Spleen (tissue), 11 donors: ENCODE measurements around the gene PPIC. TPM values are rescaled to one million over a fixed set of nuclear protein-coding genes. Genes with fewer than 3 reads are reported as not detected.

Source experiments
- DNase-seq: peaks from one replicate; pipeline ENCODE4 v3.0.0-alpha.2; 2020
- H3K27ac ChIP-seq, 8 donors: fragments of 200-600 bp; sonication (generic) in 7 of 8; 1 replicate in 4 of 8; 2 replicates in 4 of 8; pipeline versions ENCODE4 v1.5.0 to v1.8.0; 2016 to 2021; ENCODE audit warnings: inconsistent platforms in 4 of 8, mild to moderate bottlenecking in 4 of 8, moderate library complexity in 1 of 8
- H3K27me3 ChIP-seq, 7 donors: fragments of 200-600 bp; sonication (generic) in 6 of 7; replicated peaks in 1 of 7; 1 replicate in 4 of 7; 2 replicates in 3 of 7; pipeline versions ENCODE4 v1.5.0 to v1.8.0; 2016 to 2021; ENCODE audit warnings: inconsistent platforms in 3 of 7, mild to moderate bottlenecking in 1 of 7
- H3K36me3 ChIP-seq, 6 donors: fragments of 200-600 bp; sonication (generic) in 5 of 6; 1 replicate in 4 of 6; 2 replicates in 2 of 6; pipeline versions ENCODE4 v1.5.0 to v1.8.0; 2016 to 2021; ENCODE audit warnings: inconsistent platforms in 2 of 6
- H3K4me1 ChIP-seq, 6 donors: fragments of 200-600 bp; sonication (generic) in 5 of 6; 1 replicate in 3 of 6; 2 replicates in 3 of 6; pipeline versions ENCODE4 v1.5.0 to v1.8.0; 2016 to 2021; ENCODE audit warnings: inconsistent platforms in 3 of 6
- H3K4me3 ChIP-seq, 8 donors: fragments of 200-600 bp; sonication (generic) in 7 of 8; 1 replicate in 4 of 8; 2 replicates in 4 of 8; pipeline versions ENCODE4 v1.5.0 to v1.8.0; 2016 to 2021; ENCODE audit warnings: inconsistent platforms in 4 of 8, mild to moderate bottlenecking in 4 of 8, moderate library complexity in 2 of 8
- H3K9me3 ChIP-seq, 8 donors: fragments of 200-600 bp; sonication (generic) in 7 of 8; 1 replicate in 4 of 8; 2 replicates in 4 of 8; pipeline versions ENCODE4 v1.5.0 to v1.8.0; 2016 to 2021; ENCODE audit warnings: inconsistent platforms in 4 of 8
- POLR2A ChIP-seq, 3 donors: fragments of 450-650 bp; IDR thresholded peaks; one replicate each; pipeline ENCODE4 v1.5.1; 2017; ENCODE audit warnings: antibody characterized with exemption in 3 of 3, mild to moderate bottlenecking in 1 of 3
- POLR2AphosphoS5 ChIP-seq, 3 donors: sonication (generic); formaldehyde crosslinking; IDR thresholded peaks; one replicate each; pipeline ENCODE4 v1.5.1; 2017; ENCODE audit warnings: antibody characterized with exemption in 3 of 3
- WGBS, 5 donors: extraction: QIAGEN DNeasy Blood & Tissue Kit in 3 of 5; methylation state at CpG; one replicate each; pipeline versions ENCODE4 v1.1.5 to v1.1.7; 2013 to 2018; 5-methylcytosine and 5-hydroxymethylcytosine counted together
- intact Hi-C: fragments of 100-400 bp; cut with DNase I; formaldehyde crosslinking; loops from one replicate; pipeline ENCODE4 v1.15.0; 2023; ENCODE audit warnings: low total_unique reads
- polyA plus RNA-seq, 3 donors: library from polyadenylated mRNA; stranded (reverse); fragments of 200-250 nt; gene quantifications; one replicate each; pipeline ENCODE4 v1.2.1, GENCODE V29; 2013
- total RNA-seq, 7 donors: library from RNA; depleted of rRNA in 3 of 7; stranded (reverse); fragments of >200 nt in 3 of 7; fragmentation: NEBNext Ultra II Directional in 4 of 7; extraction: Animal tissue kit (Norgen Biotek cat#: 25700) in 4 of 7; gene quantifications; one replicate each; pipeline versions ENCODE4 v1.1.0 to v1.2.1, GENCODE V29; 2016 to 2021
- TF ChIP-seq, protein P1 (sequence below), 11 experiments: fragments of 200-600 bp in 7 of 11; fragments of 450-650 bp in 4 of 11; sonication (generic) in 4 of 11; IDR thresholded peaks in 8 of 11; conservative IDR thresholded peaks in 3 of 11; 1 replicate in 7 of 11; 2 replicates in 4 of 11; pipeline versions ENCODE4 v1.4.0 to v1.8.0; 2016 to 2021; ENCODE audit warnings: antibody characterized with exemption in 11 of 11, inconsistent platforms in 4 of 11, mild to moderate bottlenecking in 1 of 11
- donor health status: healthy with polysubstance abuse.
- donor health status: DM: no; HTN: no; CAD: no; lungs with moderate emphysema.
- donor health status: DM: no; HTN: no; CAD: no.
- donor health status: Bipolar disorder and iron deficiency.
- donor health status: healthy.
- donor health status: DM: no; HTN: no; CAD: no.
- donor health status: DM: yes; HTN: yes; CAD: no.

PPIC gene
- total and polyA plus RNA-seq, 10 donors = 2.3 to 18.5 (median 8.0) TPM

DNA sequence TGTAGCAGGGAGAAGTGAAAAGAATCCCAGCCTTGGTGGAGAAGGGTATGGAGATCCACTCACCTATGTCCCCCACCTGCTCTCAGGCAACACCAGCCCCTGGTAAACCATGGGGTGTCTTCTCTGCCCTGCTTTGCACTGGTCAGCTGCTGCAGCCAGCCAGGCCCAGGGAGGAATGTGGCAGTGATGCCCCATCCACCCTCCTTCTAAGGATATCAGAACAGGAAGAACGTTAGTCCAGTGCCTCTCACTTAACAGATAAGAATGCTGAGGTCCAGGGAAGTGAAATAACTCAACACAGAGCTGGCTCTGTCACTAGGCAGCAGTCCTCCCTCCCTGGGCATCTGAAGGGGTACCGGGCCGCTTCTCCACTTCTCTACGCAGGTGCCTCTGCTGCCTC, 9.7 kb upstream of the PPIC start:
- H3K36me3 ChIP-seq = no peaks in the 10 kb centered on the region
- WGBS, 5 donors = 76 to 84% (median 79%) methylated on average over 4 of the region's 4 CpGs
- H3K4me1 ChIP-seq = no peaks in the 10 kb centered on the region
- no peak for DNase-seq
- peaks cover 0 to 42% (median 0%) of the 10 kb centered on the region in 7 donors for H3K27me3 ChIP-seq
- TF ChIP-seq, protein P1, sequence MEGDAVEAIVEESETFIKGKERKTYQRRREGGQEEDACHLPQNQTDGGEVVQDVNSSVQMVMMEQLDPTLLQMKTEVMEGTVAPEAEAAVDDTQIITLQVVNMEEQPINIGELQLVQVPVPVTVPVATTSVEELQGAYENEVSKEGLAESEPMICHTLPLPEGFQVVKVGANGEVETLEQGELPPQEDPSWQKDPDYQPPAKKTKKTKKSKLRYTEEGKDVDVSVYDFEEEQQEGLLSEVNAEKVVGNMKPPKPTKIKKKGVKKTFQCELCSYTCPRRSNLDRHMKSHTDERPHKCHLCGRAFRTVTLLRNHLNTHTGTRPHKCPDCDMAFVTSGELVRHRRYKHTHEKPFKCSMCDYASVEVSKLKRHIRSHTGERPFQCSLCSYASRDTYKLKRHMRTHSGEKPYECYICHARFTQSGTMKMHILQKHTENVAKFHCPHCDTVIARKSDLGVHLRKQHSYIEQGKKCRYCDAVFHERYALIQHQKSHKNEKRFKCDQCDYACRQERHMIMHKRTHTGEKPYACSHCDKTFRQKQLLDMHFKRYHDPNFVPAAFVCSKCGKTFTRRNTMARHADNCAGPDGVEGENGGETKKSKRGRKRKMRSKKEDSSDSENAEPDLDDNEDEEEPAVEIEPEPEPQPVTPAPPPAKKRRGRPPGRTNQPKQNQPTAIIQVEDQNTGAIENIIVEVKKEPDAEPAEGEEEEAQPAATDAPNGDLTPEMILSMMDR (IDR thresholded peaks at IDR 0.05 in 8 of 11, conservative IDR thresholded peaks at IDR 0.05 in 3 of 11) = no peak
- TF ChIP-seq POLR2A (IDR thresholded peaks at IDR 0.05) (no peak), POLR2AphosphoS5 (IDR thresholded peaks at IDR 0.05) (no peak)
- intact Hi-C loops = no loop called here
- peaks cover 0 to 6% (median under 1%) of the 10 kb centered on the region in 8 donors for H3K9me3 ChIP-seq
- H3K27ac ChIP-seq = no peak overlapping the region
- no peak overlapping the region for H3K4me3 ChIP-seq

DNA sequence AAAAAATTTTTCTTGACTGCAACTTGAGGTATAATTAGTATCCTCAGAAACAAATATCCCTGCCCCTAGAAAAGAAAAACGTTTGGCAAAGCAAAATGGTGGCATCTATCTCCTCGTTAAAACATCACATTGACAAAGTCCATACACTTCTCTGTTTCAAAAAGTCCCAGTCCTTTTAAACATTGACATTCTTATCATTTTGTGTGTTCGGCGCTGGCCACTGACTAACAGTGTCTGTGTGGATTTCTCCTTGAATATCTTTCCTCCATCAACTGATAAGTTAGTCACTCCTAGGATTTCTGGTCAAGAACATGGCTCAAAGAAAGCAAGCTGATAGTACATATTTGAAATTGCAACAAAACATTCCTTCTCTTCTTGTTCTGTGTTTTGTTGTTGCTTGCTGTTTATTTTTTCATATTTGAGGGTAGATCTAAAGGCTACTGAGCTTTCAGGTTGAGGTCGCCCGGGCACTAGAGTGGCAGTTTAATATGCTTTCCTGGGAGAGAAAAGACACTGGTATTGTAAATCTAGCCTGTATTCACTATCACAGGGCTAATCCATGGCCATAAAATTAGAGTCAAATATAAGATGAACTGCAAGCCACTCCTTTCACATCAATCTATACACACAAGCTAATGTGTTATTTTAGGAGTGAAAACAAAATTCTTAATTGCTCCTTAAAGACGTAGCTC, 8.5 kb upstream of the PPIC start:
- H3K9me3 ChIP-seq = no peaks in the 10 kb centered on the region
- TF ChIP-seq POLR2A (IDR thresholded peaks at IDR 0.05) (no peak), POLR2AphosphoS5 (IDR thresholded peaks at IDR 0.05) (no peak)
- TF ChIP-seq, protein P1 (IDR thresholded peaks at IDR 0.05 in 8 of 11, conservative IDR thresholded peaks at IDR 0.05 in 3 of 11) = no peak
- peaks cover 0 to 42% (median 0%) of the 10 kb centered on the region in 7 donors for H3K27me3 ChIP-seq
- H3K4me1 ChIP-seq = no peaks in the 10 kb centered on the region
- intact Hi-C loops = no loop called here
- no peak overlapping the region for H3K27ac ChIP-seq
- DNase-seq = no peak
- no peaks in the 10 kb centered on the region for H3K36me3 ChIP-seq
- WGBS, 5 donors = 69 to 83% (median 81%) methylated on average over 7 of the region's 7 CpGs
- H3K4me3 ChIP-seq = no peak overlapping the region

DNA sequence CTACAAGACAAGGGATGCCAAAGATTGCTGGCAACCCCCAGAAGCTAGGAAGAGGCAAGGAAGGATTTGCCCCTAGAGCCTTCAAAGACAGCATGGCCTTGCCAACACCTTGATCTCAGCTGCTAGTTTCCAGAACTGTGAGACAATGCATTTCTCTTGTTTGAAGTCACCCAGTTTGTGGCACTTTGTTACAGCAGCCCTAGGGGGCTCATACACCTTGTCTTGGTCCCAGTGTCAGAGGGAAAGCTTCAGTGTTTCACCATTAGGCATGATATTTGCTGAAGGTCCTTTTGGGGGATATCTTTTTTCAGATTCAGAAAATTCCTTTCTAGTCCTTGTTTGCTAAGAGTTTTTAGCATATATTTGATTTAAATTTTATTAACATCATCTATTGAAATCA, 3.1 kb upstream of the PPIC start:
- H3K9me3 ChIP-seq = no peaks in the 10 kb centered on the region
- intact Hi-C loops = no loop called here
- no peak overlapping the region for H3K27ac ChIP-seq
- TF ChIP-seq POLR2A (IDR thresholded peaks at IDR 0.05) = no peak
- no peak for TF ChIP-seq POLR2AphosphoS5 (IDR thresholded peaks at IDR 0.05)
- TF ChIP-seq, protein P1 (IDR thresholded peaks at IDR 0.05 in 8 of 11, conservative IDR thresholded peaks at IDR 0.05 in 3 of 11) = no peak
- no peaks in the 10 kb centered on the region for H3K36me3 ChIP-seq
- peaks cover 0 to 70% (median 23%) of the 10 kb centered on the region in 7 donors for H3K27me3 ChIP-seq
- no peak overlapping the region for H3K4me3 ChIP-seq
- DNase-seq = no peak
- H3K4me1 ChIP-seq = peaks cover 5 to 28% (median 24%) of the 10 kb centered on the region in 6 donors

DNA sequence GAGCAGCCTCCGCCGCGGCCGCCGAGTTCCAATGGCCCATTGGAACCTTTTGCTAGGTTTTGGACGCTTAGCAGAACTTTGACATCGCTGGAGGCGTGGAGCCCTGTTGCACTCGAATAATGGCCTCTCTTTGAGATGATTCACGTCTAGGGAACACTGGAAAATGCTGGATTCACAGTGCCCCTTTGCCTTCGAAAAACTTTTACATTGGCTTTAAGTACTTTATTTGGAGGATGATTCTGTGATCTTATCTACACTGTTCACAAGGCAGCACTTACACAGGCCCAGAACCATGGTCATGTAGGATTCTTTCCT, 536 bp upstream of the PPIC start:
- no peak for DNase-seq
- intact Hi-C loops = no loop called here
- Histone ChIP-seq H3K4me1 (peaks cover 5 to 28% (median 24%) of the 10 kb centered on the region in 6 donors), H3K27me3 (peaks cover 2 to 69% (median 23%) of the 10 kb centered on the region in 7 donors), H3K4me3 (peak overlapping the region; percentile 60 to 86 (median 75)), H3K36me3 (no peaks in the 10 kb centered on the region), H3K27ac (peak overlapping the region; percentile 57 to 85 (median 80)), H3K9me3 (no peaks in the 10 kb centered on the region)
- no peak for TF ChIP-seq POLR2AphosphoS5 (IDR thresholded peaks at IDR 0.05)
- TF ChIP-seq, protein P1 (IDR thresholded peaks at IDR 0.05 in 8 of 11, conservative IDR thresholded peaks at IDR 0.05 in 3 of 11) = no peak
- no peak for TF ChIP-seq POLR2A (IDR thresholded peaks at IDR 0.05)
- WGBS, 5 donors = 2 to 12% (median 4%) methylated on average over 6 to 11 of the region's 11 CpGs
